Gastrocnemius medialis (tissue), 4 donors: ENCODE results near the gene RBFOX2.

Source experiments
- CTCF ChIP-seq, 5 experiments: fragments of 450-650 bp in 3 of 5; fragments of 200-600 bp in 2 of 5; sonication (generic) in 2 of 5; IDR thresholded peaks in 4 of 5; conservative IDR thresholded peaks in 1 of 5; 1 replicate in 4 of 5; 2 replicates in 1 of 5; pipeline ENCODE4 v1.5.1; 2016 to 2019; ENCODE audit warnings: antibody characterized with exemption in 5 of 5, mild to moderate bottlenecking in 3 of 5, moderate library complexity in 3 of 5
- POLR2A ChIP-seq, 2 donors: fragments of 450-650 bp; IDR thresholded peaks; one replicate each; pipeline ENCODE4 v1.6.1; 2017; ENCODE audit warnings: antibody characterized with exemption in 2 of 2, mild to moderate bottlenecking in 2 of 2, moderate library complexity in 2 of 2

GRCh38 chr22:35846804-35847203, 181.8 kb downstream of the RBFOX2 start:
- TF ChIP-seq POLR2A (IDR thresholded peaks at IDR 0.05) (no peak), CTCF (IDR thresholded peaks at IDR 0.05 in 4 of 5, conservative IDR thresholded peaks at IDR 0.05 in 1 of 5) (no peak)
